Stimulated activated CD8-positive, alpha-beta memory T cell treated with anti-CD3 and anti-CD28 coated beads, Interleukin-15, amount 100 ng/mL, for 4 hours (primary cell): ENCODE data around the gene AKAP6.

Experiments used
- DNase-seq, 2 donors: peaks; one replicate each; pipeline ENCODE4 v3.0.0-alpha.2; 2020; ENCODE audit warnings: low read depth in 2 of 2

AKAP6 gene

DNA sequence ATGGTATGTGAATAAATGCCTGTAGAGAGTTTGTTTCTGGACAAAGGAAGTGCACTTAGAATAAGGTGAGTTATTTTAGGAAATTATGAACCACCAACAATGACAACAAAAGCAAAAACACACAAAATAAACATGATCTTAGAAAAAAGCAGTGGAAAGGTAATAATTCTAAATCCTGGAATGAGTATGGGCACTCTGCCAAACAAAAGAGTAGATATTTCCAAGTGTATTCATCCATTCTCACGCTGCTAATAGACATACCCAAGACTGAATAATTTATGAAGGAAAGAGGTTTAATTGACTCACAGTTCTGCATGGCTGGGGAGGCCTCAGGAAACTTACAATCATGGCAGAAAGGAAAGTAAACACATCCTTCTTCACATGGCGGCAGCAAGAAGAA, 340.3 kb downstream of the AKAP6 start:
- no peak for DNase-seq

DNA sequence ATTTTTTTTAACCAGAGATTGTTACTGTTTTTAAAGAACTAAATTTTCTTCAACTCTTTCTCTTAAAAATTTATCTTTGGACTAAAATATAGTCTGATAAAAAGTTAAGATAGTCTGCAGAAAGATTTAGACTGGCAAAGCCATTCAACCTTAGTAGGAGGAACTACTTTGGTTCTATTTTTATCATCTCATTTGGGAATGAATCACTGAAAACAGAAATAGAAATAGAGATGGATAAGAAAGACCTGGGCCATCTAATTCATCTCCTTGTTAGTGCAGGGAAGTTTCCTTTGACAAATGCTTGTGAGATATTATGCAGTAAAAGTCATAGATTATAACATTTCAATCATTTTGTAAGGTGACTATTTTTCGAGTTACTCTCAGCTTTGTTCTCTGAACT, 346.3 kb downstream of the AKAP6 start:
- DNase-seq = no peak

DNA sequence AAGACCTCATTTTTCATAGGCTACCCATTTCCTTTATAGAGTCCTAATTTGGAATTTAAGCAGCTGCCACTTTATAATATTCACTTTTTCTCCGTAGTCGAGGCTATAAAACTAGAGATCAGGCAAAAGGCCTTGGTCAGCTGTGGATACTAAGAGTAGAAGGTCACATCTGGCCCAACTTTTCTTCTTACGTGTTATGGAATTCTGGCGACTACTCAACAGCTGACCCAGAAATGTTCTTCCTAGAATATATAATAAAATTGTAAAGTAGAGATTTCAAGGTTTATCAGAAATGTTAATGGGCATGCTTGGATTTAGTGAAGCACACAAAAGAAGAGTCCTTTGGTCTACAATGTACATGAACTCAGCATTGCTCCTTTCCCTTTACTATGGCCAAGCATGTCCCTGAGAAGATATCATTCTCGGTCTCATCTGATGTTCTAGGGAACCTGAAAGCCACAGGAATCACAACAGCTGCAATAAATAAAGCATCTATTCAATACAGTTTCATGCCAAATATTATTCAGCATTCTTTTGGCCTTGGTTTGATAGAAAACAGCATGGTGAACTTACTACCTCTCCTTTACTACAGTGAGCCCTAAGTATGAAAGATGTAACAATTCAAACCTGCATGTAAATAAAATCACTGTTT, 348.2 kb downstream of the AKAP6 start:
- no peak for DNase-seq

DNA sequence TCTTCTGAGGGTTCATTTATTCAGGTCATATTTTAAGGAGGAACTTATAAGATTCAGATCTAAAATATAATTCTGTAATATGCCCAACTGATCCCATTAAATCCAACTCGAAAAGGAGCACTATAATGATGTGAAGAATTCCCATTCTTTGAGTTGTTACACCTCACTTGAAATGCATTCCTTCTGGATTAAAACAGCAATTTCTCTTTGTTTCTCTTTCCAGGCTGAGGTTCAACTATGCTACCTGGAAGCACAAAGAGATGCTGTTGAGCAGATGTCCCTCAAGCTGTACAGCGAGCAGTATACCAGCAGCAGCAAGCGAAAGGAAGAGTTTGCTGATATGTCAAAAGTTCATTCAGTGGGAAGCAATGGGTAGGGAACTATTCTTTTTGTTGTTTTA, 349.0 kb downstream of the AKAP6 start:
- DNase-seq = no peak

DNA sequence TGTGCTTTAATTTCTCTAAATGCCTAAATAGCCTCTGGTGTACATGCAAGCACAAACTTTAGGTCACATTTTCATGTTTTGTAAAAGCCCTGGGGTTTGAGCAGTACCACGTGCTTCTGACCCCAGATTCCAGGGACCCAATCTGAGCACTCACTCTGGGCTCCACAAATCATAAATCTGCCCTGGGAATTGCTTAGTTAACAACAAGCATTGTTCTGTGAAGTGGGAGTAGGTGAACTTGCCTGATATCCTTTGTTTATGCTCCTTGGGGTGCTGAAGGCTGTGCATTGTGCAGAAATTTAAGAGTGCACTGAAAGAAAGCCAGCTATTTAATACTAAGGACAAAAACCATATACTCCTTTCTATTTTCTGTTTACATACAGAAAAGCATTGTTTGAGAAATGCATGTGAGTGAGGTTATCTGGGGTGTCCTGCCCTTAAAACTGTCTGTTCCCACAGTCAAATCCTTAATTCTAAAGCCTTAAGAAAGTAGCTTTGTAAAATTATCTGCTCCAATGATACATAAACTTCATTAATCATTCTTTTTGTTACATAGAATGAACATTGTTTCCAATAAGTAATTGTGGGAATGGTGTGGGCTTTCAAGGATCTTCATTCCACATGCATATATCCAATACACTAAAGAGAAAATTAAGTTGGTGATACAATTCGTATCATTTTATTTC, 351.0 kb downstream of the AKAP6 start:
- DNase-seq = no peak

DNA sequence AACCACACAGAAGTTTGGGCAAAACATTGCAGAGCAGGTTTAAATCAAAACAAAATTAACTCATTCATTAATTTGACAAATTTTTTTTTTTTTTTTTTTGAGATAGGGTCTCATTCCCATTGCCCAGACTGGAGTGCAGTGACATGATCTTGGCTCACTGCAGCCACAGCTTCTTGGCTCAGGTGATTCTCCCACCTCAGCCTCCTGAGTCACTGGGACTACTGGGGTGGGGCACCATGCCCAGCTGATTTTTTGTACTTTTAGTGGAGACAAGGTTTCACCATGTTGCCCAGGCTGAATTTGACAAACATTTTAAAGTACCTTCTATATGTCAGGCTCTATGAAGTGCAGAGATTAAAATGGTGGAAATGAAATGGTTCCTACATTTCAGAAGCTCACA, 352.5 kb downstream of the AKAP6 start:
- DNase-seq = no peak

DNA sequence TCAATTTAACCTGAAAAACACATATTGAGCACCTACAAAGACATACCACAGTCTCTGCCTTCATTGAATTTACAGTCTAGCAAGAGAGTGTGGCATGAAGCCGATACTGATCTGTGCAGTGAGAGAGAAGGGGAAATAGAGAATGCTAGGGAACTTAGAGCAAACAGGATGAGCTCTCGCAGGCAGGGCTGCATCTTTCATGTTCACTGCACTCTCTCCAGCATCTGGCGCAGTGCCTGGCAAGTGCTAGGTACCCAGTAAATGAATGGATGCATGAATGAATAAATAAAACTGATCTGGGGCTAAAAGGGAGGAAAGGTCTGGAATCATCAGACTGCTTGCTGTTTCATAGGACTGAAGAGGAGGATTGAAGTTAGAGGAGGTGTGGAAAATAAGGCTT, 353.1 kb downstream of the AKAP6 start:
- DNase-seq = no peak

DNA sequence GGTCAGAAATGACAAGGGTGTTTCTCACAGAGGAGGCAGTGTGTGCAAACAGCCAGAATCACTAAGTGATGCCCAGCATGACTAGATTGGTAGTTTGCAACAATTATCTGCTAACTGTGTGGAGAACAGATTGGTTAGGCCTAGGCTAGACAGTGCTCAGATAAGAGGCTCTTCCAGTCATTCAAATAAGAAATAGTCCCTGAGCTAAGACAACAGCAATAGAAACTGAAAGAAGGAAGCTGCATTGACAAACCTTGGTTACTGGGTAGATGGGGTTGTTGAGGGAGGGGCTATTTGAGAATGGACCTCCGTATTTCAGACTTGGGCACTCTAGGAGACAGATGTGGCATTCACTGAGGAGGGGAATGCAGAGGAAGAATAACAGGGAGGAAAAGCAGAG, 354.6 kb downstream of the AKAP6 start:
- DNase-seq = no peak

DNA sequence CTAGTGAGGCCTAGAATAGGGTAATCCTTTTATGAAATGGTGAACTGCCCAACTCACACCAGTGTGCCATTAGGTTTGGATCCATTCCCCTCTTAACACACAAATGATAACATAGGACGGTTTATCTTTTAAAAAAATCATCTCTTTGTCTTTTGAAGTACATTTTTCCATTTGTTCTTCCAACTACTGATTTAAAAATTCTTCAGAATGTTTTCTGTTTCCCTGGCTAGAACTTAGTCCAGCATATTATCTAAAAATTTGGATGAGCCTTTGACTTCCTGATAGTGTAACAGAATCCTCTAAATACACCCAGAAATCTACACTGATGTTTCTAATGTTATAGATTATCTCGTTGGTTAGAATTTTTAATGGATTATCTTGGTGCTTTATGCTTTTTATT, 359.8 kb downstream of the AKAP6 start:
- no peak for DNase-seq

DNA sequence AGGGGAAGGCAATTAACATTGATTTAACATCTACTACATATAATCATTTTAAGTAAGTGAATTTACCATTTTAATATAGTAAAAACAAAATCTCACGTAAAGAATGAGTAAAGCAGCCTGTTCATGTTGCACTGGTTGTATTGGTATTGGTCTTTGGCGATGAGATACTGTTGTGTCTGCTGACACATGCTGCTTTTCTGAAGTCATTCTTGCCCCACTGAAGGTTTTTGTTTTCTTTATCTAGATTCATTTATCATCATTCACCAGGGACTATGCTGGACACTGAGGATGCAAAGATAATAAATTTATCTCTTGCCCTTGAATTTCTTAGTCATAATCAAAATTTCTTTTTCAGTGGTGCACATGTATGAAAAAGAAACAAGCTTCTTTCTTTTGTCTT, 363.3 kb downstream of the AKAP6 start:
- DNase-seq = no peak

DNA sequence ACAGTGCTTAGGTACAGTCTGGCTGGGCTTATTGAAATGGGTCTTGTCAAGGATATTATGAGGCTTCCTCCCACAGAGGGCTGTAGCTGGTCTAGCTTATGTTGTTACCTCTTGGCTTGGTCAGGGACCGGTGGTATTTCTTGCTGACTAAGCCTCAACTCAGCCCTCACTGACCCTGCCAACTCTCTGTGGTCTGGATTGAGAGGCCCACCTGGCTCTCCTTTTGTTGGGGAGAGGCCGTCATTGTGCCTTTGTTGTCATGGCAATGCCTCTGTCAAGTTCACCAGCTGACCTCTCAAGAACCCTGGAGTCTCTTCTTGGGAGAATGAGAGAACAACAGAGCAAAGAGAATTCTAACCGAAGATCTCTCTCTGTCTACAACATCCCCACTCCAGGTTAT, 364.0 kb downstream of the AKAP6 start:
- no peak for DNase-seq

DNA sequence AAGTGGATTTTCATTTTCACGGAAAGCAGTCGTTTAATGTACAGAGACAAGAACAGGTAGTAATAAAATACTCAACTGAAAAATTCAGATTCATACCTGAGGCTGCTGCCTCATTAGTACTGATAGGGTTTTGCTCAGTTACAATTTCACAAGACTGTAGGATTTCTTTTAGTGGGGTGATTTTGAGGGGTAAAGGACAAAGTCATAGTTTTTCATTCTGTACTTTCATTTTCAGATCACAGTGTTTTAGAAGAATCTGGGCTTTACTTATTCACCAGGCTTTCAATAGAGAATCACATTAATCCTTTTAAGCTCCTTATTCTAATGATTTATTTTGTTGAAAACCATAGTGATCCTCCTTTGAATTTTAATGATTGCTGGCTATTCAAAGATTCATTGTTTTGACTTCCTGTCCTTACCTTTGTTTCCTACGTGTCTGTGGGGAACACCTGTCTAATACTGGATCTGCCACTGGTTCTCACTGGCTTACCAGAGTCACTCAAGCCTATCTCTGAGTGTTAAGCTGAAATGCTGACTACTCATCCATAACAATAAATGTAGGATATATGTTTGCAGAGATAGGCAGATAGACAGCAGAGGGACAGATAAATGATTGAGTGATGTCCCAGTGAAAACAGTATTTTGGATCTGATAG, 365.8 kb downstream of the AKAP6 start:
- DNase-seq = no peak

DNA sequence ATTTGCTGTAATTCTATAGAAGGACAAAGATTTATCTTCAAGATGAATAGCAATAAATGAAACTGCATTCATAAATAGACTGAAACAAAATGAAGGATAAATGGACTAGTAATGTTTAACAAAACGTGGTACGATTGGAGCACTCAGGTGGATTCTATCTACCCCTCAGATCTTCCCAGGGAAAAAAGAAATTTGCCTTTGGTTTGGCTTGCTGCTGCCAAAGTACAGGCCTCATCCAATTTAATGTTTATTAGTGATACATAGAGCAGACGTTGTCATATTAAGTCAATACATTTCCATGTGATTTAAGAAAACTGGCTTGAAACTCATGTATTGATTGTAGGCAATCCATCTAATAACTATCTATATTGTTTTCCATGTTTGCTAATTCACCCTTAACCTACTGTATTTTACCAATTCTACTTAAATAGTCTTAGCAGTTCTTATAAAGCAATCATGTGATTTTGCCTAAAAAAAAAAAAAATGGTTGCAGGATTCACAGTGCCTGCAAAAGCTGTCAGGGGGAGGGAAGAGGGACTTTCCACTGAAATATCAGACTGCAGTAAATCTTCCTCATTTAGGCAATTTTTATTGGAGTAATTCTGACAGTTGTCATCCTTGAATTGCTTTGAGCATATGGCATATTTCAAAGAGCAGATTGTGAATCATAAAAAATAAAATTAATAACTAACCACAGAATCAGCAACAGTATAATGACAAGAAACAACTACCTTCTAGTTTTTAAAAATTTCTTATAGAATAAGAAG, 367.4 kb downstream of the AKAP6 start:
- DNase-seq = no peak

DNA sequence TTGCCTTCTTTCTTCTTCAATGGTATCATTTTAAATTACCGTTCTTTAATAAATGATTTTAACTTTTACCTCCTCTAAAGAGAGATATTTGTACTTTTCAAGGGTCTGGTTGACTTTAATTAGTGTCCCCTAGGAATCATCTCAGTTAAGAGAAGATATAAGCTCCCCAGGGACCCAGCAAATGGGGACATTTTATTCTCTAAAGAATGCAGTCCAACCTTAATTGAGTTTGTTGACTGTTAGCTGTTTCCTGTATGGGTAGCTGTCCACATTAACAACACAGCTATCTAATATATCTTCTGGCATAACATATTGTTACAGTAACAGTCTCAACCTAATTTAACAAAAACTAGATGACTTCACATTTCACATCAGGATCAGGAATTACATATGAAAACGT, 368.0 kb downstream of the AKAP6 start:
- DNase-seq = no peak

DNA sequence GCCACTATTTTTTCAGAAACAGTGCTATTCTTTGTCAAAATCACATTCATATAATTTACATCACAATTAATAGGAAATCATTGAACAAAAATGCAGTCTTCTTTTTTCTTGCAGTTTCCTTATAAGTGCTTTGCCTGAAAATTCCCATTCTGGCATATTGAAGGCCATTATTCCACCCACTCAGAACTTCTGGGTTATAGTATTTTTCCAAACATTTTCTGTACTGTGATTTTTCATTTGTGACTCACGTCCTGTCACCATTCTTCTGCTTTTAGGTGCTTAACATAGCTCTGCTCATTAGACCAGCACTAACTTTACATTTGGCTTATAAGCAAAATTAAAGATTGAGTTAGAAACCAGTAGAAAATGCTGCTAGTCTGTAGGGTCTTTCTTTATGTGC, 368.6 kb downstream of the AKAP6 start:
- DNase-seq = no peak

DNA sequence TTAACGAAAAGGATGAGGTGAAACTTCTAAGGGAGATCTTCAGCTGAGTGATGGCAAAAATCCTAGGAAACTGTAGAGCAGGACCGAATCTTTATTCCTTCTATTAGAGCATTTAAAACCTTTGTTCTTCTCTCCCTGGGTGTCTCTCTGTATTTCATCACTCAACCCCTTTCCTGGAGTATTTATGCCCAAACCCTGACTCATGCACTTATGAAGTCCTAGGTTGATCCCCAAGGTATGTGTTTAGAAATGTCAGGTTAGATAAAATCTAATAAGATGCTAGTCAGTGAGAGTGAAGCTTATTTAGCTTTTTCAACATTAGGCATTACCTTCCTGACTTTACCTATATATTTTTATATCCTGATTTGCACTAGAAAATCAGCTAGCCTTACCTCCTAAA, 369.7 kb downstream of the AKAP6 start:
- no peak for DNase-seq

DNA sequence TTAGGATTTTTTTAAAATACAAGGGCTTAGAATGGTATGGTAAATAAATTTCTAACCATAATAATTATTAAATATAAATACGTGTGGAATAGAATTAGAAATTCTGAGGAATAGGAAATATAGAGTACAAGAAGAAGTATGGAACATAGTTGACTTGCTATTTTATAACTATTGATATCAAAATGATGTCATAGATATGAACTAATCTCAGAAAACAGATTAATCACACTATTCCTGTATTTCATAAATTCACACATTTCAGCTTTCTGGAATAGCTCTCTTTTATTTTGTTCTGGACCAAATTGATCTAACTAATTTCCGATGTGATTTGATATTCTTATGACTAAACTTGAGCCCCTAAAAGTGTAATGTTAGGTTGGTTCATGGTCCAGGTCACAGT, 372.4 kb downstream of the AKAP6 start:
- DNase-seq = no peak

DNA sequence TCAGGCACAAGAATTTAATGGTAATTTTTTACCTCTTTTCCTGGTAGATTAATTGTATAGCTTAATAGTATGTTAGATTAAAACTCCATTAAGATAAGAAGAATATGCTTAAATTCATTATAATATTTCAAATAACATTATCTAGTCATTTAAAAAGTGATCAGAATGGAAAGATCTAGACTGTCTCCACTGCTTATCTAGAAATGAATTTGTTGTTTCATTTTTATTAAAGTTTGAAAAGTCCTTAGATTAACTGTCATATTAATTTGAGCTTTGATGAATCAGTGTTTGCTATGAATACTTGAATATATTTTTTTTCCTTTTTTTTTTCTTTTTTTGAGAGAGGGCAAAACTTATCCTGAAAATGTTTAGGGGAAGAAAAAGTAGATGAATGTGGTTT, 373.0 kb downstream of the AKAP6 start:
- DNase-seq = no peak

DNA sequence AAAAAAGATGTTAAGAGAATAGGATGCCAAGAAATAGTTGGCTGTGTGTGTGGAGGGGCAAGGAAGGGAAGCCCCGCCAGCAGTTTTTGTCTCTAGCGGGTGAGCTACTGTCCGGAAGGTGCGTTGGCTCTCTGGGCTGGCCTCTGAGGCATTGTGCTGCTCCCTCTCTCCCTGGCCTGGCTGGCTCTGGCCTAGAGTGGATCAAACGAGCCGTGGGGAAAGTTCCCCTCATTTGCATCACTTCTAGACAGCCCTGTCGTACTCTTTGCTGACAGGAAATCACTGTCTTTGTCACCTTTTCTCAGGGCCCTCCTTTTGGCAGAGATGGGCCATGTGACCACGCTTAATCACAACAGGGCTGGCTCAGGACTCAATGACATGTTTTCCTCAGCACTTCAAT, 373.5 kb downstream of the AKAP6 start:
- DNase-seq = no peak

DNA sequence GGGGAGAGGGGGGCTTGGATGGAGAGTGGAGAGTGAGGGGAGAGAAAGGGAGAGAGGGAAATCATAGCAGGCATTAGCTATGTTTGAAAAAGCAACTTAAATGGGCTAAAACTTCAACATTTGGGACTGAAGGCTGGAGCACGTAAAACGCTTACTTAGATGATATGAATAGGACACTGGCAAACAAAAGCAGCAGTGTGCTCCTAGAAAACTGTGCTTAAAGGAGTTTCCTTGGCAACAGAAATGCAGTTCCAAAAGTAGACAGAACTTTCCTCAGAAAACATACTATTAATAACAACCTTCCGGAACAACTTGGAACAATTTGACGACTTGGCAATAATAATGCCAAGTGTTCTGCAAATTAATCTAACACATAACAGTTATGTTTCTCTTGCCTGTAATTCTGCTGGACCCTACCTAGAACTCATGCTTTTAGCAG, 374.1 kb downstream of the AKAP6 start:
- DNase-seq = no peak

DNA sequence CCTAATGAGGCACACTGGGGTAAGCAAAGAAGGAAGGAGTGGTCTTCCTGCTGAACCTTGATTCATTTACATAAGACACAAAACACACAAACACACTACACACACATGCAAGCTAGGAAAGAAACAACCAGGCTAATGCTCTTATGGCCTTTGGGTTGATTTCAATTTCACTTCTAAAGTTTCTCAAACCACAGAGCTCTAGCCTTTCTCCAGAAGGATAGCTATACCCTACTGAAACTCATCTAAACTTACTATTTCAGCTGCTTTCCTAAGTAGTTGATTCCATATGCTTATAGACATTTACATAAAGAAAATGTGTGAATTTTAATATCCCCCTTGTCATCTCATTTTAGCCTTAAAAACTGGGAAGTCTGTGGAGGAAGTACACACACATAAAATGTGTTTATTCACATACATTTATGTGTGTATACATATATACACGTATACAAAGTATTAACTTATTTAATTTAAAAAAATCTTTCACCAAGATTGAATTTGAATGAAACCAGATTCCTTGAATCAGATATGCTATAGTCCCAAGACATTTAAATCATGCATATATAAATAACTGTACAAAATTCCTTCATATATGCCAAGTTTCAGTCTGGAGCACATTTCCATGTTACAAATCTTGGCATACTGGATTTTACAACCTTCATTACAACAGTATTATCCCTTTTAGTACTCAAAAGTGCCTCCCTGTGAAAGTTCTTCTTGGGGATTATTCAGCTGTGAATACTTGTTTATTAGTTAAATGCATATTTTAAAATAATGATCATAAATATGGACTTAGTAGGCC, 377.8 kb downstream of the AKAP6 start:
- no peak for DNase-seq
